HG02610 (cell line): ENCODE data around the gene QSER1.
A peak's percentile ranks its signal among the peaks of the same experiment; 100 is the strongest.
"Not testable (repeated sequence)": the region's sequence is repeated elsewhere in the genome, so short reads cannot be mapped to it uniquely, and the experiment has no call there.

Experiments used
- ATAC-seq: cut with Tn5 transposase; IDR thresholded peaks from one replicate; pipeline ENCODE4 v1.9.1; 2021; ENCODE audit warnings: mild to moderate bottlenecking, moderate library complexity; ENCODE audit not compliant: unreplicated experiment

Gene QSER1

GRCh38 chr11:32991427-32991826 lies 98.8 kb downstream of the QSER1 start:
- no peak for ATAC-seq

GRCh38 chr11:32991898-32992297 lies 99.3 kb downstream of the QSER1 start:
- ATAC-seq = no peak

- ATAC-seq = no peak
These were observed 107.6 kb downstream of the QSER1 start for GRCh38 chr11:33000181-33000580.

- no peak for ATAC-seq
These were observed 108.7 kb downstream of the QSER1 start for GRCh38 chr11:33001281-33001680.

DNA sequence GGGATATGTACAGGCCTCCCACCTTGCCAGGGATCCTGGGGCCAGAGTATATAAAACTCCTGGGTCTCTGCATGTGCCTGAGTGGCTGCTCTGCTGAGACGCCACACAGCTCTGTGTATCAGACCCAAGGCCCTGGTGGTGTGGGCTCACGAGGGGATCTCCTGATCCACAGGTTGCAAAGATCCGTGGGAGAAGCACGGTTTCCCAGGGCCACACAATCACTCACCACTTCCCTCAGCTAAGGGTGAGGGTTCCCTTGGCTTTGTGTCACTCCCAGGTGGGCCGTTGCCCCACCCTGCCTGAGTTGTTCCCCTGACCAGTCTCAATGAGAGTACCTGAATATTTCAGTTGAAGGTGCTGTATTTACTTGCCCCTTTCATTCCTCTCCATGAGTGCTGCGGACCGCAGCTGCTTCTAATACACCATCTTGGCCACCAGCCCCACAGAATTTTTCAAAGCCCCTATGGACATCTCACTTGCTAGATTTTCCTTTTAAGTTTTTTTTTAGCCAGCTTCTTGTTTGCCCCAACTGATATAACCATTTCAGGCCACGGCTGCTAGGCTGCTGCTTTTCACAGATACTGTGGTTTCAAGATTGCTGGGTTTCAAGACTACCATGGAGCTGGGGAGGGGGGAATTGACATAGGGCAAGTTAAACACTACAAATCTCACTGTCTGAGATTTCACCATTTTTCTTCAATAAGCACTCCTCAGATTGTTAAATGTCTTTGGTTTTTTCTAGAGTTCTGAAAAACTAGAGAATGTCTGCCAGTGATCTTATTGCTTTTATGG lies 109.3 kb downstream of the QSER1 start:
- ATAC-seq = no peak

- ATAC-seq = no peak
These were observed 112.6 kb downstream of the QSER1 start for GRCh38 chr11:33005175-33005574.

DNA sequence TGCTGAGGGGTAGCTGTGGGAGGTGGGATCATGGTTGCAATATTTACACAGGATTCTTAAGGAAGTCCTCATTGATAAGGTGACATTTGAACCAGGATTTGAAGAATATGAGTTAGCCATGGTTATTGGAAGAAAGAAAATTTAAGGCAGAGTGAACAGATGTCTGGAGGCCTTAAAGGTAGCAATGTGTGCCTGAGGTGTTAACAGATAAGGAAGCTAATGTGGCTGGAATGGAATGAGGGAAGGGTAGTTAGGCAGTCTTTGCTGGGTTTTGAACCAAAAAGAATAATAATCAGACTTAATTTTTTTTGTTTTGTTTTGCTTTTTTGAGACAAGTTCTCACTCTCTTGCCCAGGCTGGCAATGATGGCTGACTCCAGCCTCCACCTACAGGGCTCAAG lies 113.4 kb downstream of the QSER1 start:
- no peak for ATAC-seq

GRCh38 chr11:33013755-33014154 lies 121.1 kb downstream of the QSER1 start:
- ATAC-seq = no peak

DNA sequence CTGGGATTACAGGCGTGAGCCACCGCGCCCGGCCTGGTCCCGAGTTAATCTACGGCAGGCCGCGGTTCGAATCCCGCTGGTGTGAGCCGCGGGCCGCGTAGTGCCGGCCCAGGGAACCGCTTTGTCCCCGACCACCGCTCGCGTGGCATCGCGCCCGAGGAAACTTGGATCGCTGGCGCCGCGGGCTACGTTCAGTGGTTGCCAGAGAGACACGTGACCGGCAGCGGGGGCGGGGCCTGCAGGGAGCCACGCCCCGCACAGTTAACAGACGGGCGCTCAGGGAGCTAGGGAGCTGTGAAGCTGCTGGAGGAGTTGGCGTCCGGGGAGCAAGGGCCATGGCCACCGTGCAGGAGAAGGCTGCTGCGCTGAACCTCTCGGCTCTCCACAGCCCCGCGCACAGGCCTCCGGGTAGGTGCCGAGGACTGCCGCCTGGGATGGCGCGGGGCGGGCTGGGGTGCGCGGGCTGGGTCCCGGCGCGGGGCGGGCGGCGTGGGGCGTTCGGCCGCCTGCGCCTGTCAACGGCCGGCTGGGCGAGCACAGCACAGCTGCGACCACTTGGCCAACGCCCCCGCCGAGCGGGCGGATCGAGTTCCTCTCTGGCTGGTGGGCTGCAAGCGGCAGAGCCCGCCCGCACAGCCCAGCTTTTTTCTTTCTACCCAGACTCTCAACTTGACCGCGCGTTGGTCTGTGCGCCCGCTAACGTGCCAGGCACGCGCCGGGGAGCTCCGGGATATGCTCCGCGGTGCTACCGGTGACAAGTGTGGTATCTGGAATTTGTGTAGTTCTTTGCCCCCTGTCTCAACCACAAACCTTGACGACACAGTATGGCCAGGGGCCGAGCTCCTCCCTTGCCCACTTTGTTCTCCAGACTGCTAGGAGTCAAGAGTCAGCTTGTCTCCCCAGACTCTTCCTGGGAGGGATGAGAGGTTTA lies 123.3 kb downstream of the QSER1 start, which contains the start of gene DEPDC7:
Gene DEPDC7, plus strand, starts transcription at position 258 of the 931 bp plus-strand sequence. Its CDS starts 78 bp downstream, at position 336.
- peak; percentile 71 for ATAC-seq

DNA sequence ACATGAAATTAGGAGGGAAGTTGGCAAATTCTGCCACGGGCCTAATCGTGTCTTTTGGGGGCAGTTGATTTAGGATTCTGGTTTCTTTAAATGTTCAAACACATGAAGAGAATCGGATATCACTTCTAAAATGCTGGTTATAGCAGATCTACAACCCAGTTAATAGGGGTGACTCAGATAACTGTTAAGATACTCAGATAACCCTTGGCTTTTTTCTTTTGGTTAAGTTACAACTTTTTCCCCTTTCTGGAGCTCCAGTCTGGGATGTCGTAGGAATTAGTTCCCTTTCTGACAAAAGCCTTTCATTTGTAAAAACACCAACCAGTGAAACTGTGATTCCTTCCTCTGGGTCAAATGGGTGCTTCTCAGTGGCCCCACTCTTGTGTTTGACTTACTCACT lies 124.0 kb downstream of the QSER1 start:
- no peak for ATAC-seq

- ATAC-seq = no peak
These were observed 124.9 kb downstream of the QSER1 start for GRCh38 chr11:33017478-33017877.

DNA sequence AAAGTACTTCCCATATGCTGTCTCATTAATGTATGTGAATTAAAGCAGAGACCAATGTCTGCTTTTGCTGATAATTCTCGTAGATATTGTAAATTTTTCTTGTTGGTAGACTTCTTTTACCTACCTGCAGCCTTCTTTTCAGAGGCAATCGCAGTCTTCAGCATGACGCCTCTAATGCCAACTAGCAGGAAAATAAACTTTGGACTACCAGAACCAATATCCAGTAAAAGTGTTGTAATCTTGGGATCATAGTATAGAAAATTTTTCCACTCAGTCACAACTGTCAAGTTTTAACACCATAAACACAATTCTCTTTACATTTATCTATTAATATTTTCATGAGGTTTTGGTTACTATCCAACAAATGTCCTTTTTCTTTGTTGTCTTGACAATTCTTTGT lies 125.4 kb downstream of the QSER1 start:
- ATAC-seq = no peak

DNA sequence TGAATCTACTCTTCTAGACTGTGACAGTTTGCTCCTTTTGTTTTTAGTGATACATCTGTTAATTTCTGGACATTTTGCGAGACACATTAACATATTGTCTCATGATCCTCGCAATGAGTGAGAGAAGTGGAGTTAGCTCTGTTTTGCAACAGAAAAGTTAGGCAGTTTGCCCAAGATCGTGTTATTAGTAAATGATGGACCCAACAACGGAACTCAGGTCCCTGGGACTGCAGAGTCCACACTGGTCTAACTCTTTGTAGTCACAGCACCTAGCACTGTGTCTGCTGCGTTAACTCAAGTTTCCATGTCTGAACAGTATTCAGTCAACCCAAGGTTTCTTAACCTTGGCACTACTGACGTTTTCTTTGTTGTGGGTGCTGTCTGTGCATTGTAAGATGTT lies 126.2 kb downstream of the QSER1 start:
- no peak for ATAC-seq

GRCh38 chr11:33021501-33021900 lies 128.9 kb downstream of the QSER1 start:
- ATAC-seq = no peak

DNA sequence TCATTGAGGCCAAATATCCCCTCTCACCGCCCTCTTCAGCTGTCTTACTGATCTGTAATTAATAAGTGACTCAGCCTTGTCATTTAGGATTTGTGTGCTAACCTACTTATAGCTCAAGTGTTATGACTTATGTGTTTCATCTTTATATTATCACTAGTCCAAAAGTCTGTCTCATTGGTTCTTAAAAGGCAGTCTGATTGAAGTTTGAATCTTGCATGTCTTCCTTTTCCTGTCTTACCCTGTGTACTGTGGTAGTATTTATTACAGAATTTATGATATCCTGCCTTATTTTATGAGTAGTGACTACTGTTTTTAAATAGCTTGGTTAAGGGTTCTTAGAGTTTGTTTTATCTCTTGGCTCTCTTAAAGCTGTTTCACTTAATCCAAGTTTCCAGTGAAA lies 129.3 kb downstream of the QSER1 start:
- ATAC-seq = no peak

- ATAC-seq = no peak
These were observed 132.7 kb downstream of the QSER1 start for GRCh38 chr11:33025339-33025722.

DNA sequence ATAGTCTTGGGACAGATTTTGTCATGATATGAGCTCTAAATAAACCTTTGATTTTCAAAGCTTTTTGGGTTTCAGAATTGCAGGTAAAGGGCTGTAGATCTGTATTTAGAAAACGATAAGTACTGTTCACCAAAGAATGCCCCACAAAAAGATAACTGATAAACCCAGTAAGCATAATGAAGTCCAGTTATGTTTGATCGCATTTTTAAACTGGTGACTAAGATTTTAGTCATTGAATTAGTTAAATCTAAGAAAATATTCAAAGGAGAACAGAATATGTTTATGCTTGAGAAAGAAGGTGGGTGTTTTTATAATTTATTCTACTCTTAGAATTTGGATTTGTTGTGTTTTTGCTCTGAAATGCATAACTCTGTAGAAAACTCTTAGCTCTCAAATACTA lies 134.6 kb downstream of the QSER1 start:
- no peak for ATAC-seq

DNA sequence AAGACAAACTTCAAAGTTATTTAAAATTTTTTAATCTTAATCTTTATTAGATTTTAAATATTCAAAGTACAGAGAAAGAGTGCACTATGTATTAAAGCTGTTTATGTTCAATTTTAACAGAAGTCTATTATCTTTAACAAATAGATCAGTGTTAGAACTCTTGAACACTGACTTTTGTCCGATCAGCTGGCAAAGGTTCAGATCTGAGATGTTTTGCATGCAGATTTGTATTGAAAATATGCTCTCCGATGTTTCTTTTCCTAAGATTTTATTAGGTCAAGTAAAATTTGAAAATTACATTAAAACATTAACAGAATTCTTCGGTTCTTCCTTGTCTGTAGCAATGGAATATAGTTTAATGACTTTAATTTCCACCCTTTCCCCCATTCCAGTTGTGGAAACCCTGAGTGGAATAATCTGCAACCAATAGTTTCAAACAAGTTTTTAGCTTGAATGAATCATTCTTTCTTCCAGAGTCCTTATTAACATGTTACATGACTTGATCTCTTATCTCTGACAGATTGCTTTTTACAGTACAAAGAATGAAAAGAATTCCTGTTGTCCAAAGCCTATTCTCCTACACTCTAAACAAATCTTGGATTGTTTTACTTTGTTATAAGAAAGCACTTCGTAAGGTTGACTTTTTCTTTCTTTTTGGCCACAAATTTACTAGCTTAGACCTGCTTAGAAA lies 135.4 kb downstream of the QSER1 start:
- no peak for ATAC-seq

DNA sequence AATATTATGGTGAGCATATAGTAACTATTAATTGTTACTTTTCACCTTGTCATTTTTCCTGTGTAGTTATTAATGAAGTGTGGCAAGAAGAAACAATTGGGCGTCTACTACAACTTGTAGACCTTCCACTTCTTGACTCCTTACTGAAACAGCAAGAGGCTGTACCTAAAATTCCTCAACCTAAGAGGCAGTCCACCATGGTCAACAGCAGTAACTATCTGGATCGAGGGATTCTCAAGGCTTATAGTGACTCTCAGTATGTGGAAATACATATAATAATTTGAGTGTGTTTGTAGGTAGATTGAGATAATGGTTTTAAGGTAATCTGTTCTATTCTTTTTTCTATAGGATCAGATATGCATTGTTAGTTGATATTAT lies 135.9 kb downstream of the QSER1 start:
- no peak for ATAC-seq

DNA sequence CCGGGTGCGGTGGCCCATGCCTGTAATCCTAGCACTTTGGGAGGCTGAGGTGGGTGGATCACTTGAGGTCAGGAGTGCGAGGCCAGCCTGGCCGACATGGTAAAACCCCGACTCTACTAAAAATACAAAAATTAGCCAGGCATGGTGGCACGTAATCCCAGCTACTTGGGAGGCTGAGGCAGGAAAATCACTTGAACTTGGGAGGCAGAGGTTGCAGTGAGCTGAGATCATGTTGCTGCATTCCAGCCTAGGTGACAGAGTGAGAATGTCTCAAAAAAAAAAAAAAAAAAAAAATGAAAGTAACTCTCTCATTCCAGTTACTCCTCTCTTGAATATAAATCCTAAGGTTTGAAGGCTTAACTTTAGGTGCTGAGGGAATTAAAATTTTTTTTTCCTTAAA lies 136.6 kb downstream of the QSER1 start:
- ATAC-seq = not testable (repeated sequence)
